GM21825 (cell line): ENCODE results near the gene ANTXR1.

Experiments used
- ATAC-seq: cut with Tn5 transposase; IDR thresholded peaks from one replicate; pipeline ENCODE4 v1.9.1; 2021; ENCODE audit warnings: mild to moderate bottlenecking, moderate library complexity; ENCODE audit not compliant: unreplicated experiment

Gene ANTXR1

GRCh38 chr2:69298261-69298660, 285.3 kb downstream of the ANTXR1 start:
- ATAC-seq = no peak

- ATAC-seq = no peak
These were observed 285.9 kb downstream of the ANTXR1 start for GRCh38 chr2:69298862-69299261.
